ENCODE data around the gene AGBL3.

The AGBL3 gene

DNA sequence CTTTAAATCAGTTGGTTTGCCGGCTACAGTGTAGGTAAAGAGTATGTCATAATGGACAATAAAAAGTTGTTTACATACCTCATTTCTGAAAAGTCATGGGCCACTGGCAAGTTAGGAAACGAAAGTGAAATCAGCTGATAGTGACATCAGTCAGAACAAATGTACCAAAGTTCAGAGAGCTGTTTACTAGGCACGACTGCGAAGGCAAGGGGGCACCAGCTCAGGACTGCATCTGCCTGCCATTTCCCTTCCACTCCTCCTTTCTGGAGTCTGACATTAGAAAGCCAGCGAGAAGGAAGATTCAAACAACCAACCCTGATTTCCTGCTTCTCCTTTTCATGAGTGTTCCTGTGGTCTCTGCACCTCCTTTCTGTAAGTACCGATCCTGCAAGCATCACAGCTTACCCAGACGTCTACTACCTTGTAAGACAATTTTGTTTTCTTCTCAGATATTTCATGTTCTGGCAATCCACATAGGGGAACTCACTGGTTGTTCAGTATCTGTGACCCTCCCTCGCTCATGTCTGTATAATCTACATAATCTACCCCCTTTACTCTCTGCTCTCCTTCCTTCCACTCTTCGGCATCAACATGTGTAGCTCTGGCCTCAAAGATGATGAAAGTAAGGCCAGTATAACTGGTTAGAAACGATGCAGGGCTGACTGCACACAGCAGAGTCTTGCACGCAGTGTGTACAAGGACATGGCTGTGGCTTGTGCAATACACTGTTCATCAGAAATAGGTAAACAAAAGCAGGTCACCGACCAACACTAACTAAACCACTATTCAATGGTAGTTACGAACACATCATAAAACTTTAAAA lies 161.8 kb downstream of the AGBL3 start, which contains the start of gene TMEM140:
TMEM140 (plus strand) TSS at position 174 of the 823 bp plus-strand sequence. CDS start 16,370 bp downstream, outside the sequence.
- DNase-seq (ENCODE audit: low read depth in 3 of 3): peak in 1 of 3 donors; percentile 39

DNA sequence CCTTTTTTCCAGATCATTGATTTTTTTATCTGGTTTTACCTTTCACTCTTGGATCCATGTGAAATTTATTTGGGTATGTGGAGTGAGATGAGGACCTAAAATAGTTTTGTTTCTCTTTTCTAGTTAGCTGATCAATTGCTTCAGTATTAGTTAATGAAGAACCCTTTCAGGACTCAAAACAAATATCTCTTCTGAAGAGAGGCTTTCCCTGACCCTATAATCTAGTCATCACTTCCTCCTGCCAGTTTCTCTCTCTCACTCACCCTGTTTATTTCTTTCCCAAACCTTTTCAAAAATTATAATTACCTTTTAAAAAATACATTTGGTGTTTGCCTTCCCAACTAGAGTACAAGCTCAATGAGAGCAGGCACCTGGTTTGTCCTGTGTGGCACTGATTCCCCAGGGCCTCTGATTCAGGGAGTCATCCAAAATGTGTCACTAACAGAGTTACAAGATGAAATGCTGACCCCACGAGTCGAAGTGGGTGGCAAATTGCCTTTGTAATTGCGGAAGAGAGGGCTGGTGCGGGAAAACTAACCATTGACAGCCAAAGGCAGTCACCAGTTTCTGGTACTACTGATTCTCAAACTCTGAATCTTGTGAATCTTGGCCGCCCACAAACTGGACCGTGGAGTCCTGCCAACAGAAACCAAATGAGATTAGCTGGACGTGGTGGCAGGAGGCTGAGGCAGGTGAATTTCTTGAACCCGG lies 163.9 kb downstream of the AGBL3 start:
- no peak for DNase-seq (ENCODE audit: low read depth in 3 of 3)

DNA sequence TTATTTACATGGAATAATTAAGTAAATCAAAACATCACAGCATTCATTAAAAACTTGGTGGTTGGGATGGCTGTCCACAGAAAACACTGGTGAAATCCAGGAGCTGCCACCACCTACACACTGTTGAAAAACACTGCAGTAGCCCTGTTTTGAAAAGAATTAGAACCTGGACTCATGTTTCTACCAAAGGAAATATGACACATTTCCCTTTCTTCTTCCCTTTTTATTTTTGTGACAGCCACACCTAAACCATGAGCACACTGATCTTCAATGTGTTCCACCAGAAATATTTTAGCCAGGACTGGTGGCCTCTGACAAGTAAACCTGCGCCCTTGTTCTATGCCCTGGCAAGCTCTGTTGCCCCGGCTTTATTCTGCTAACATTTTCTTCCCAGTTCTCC lies 164.8 kb downstream of the AGBL3 start:
- no peak for DNase-seq (ENCODE audit: low read depth in 3 of 3)

GRCh38 chr7:135151533-135151932 lies 165.2 kb downstream of the AGBL3 start:
- DNase-seq (ENCODE audit: low read depth in 3 of 3): no peak

- DNase-seq (ENCODE audit: low read depth in 3 of 3): no peak
Observed at GRCh38 chr7:135152442-135152841, 166.1 kb downstream of the AGBL3 start.

GRCh38 chr7:135154734-135155133 lies 168.4 kb downstream of the AGBL3 start:
- DNase-seq (ENCODE audit: low read depth in 3 of 3): no peak

- DNase-seq (ENCODE audit: low read depth in 3 of 3): no peak
Observed at GRCh38 chr7:135156290-135156689, 170.0 kb downstream of the AGBL3 start.

DNA sequence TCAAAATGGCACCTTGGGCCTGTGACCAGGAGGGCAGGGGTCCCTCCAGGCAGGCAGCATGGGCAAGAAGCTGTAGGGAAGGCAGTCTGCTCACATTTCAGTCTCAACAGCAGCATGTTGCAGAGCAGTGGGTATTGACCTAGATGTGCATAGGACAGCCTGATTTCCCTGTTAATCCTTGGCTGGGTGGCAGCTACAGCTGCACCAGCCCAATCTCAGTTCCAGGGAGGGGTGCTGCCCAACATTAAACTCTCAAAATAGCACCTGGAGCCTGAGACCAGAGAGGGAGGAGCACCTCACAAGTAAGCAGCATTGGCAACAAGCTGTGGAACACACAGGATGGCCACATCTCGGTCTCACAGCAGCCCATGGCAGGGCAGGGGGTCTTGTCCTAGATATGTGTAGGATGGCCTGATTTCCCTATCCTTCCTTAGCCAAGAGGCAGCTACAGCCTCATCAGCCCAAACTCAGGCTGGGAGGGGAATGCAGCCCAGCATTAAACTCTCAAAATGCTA lies 171.9 kb downstream of the AGBL3 start:
- DNase-seq (ENCODE audit: low read depth in 3 of 3): no peak

DNA sequence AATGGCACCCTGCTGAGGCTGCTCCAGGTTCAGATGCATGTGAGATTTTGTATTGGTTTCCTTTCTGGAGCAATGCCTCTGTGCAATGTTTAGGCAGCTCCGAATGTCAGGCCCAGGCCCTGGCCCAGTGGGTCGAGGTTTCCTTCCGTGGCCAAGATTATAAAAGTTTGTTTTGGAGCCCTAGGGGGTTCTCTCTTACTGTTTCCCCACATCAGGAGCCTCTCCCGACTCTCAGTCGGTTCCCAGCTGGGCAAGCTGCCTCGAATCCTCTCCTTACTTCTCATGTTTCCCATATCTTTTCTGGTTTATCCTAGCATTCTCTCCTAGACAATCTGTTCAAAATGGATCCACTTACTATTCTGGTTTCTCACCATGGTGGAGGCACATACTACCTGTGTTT lies 172.6 kb downstream of the AGBL3 start:
- no peak for DNase-seq (ENCODE audit: low read depth in 3 of 3)

DNA sequence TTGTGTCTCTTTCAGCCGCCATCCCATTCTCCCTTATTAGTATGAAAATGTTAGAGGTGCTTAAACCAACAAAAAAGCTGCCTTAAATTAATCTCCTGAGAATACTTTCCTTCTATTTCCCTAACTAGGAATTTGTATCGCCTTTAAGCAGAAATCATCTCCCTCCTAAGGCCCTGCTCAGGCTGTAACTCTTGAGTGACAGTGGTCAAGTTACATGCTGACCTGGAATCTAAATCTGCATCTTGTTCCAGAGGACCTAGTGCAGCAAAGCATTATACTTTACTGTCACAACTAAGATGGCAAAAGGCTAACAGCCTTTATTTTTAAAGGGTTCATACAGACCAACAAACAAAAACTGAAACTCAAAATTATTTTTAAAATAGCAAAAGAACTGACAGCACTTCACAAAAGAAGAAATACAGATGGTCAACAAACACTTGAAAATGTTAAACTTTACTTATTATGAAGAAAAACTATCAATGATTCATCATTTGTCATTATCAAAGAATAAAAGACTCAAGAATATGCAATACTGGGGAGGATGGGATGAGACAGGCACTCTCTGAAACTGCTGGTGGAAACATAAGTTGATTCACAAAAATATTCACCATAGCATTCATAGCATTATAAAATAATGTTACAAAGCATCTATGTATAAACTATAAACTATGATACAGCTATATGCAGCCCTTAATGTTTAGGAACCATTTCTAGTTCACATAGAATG lies 173.2 kb downstream of the AGBL3 start:
- DNase-seq (ENCODE audit: low read depth in 3 of 3): no peak

GRCh38 chr7:135160098-135160857 lies 174.0 kb downstream of the AGBL3 start:
- no peak for DNase-seq (ENCODE audit: low read depth in 3 of 3)

- DNase-seq (ENCODE audit: low read depth in 3 of 3): no peak
Observed at GRCh38 chr7:135160858-135161653, 174.7 kb downstream of the AGBL3 start.

DNA sequence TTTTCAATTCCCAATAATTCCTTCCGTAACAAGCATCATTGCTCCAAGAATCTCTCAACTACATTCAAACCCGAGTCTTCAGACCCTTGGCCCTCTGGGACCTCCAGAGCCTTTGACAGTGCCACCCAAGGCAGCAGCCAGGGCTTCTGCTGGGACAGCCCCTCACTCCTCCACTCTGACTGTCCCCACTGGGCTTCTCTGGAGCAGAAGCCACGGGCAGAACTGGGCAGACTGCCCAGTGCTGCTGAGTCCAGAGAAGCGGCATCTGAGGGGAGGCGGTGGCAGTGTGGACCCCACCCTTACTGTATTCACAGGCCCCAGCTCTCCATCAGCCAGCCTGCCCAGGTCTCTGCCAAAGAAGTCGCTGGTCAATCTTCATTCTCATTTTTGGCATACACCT lies 175.4 kb downstream of the AGBL3 start:
- DNase-seq (ENCODE audit: low read depth in 3 of 3): no peak

- no peak for DNase-seq (ENCODE audit: low read depth in 3 of 3)
Observed at GRCh38 chr7:135162382-135163001, 176.2 kb downstream of the AGBL3 start.

DNA sequence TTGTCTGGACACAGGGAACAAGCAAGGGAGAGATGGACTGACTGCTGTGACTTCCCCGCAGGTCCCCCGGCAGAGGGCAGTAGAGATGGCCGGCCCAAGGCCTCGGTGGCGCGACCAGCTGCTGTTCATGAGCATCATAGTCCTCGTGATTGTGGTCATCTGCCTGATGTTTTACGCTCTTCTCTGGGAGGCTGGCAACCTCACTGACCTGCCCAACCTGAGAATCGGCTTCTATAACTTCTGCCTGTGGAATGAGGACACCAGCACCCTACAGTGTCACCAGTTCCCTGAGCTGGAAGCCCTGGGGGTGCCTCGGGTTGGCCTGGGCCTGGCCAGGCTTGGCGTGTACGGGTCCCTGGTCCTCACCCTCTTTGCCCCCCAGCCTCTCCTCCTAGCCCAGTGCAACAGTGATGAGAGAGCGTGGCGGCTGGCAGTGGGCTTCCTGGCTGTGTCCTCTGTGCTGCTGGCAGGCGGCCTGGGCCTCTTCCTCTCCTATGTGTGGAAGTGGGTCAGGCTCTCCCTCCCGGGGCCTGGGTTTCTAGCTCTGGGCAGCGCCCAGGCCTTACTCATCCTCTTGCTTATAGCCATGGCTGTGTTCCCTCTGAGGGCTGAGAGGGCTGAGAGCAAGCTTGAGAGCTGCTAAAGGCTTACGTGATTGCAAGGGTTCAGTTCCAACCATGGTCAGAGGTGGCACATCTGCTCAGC lies 178.2 kb downstream of the AGBL3 start:
- no peak for DNase-seq (ENCODE audit: low read depth in 3 of 3)

DNA sequence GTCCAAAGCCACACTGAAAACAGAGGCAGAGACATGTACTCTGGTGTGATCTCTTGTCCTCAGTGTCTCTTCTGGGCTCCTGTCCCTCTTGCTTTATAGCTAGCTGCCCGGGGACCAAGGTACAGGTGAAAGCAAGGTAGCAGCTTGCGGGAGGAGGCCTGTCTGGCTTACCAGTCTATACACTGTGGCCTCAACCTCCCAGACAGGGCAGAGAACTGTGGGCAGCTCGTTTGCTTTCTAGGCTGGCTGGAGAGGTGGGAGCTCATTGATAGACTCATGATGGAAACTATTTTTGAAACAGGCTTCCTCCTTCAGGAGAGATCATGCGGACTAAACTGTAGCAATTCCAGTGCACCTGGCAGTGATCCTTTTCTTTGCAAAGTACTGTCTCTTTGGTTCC lies 179.6 kb downstream of the AGBL3 start:
- DNase-seq (ENCODE audit: low read depth in 3 of 3): no peak

- DNase-seq (ENCODE audit: low read depth in 3 of 3): no peak
Observed at GRCh38 chr7:135166338-135166990, 180.2 kb downstream of the AGBL3 start.

DNA sequence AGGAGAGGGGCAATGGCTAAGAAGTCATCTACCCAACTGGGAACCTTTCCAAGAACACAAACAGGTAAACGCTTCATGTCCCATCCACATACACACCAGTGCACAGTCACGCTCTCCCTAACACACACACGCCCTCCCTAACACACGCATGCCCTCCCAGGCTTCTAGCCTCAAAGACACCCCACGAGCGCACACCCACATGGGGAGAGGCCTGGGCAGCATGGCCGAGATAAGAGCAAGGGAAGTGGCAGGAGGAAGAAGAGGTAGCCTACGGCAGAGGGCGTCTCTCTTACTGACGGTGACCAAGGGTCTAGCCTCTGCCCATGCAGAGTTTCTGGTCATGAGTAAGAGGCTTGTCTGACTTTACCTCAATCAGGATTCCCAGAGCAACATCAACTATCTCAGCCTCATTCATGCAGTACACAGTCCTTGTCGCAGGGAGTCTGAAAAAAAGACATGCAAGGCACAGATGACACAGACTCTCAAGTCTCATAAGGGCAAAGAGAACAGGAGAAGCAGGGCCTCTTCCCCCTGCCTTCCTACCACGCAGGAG lies 181.1 kb downstream of the AGBL3 start:
- no peak for DNase-seq (ENCODE audit: low read depth in 3 of 3)

DNA sequence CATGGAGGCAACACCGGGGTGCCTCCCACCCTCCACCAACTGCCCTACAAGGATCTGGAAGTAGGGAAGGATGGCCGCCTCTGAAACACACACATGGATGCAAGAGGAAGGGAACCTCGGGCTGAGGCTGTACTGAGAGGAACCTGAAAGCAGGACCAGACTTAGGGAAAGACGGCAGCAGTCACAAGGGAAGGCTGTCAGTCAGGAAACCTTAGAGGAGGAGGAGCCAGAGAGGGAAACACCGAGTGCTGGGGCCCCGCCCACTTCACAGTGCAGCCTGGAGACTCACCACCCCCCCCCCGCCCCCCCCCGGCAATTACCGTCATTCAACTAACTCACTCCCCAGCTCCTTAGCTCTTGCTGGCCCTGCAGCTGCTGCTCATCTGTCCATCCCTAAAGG lies 181.7 kb downstream of the AGBL3 start:
- no peak for DNase-seq (ENCODE audit: low read depth in 3 of 3)
